GM12892 (cell line): ENCODE data around the gene RPP25L.

Experiments used
- POLR2A ChIP-seq: IDR thresholded peaks from 2 replicates; pipeline ENCODE4 v1.6.1; 2011; ENCODE audit warnings: low read depth, low read length, control low read depth
- POLR2AphosphoS5 ChIP-seq: IDR thresholded peaks from 2 replicates; pipeline ENCODE4 v1.6.1; 2011; ENCODE audit warnings: low read depth, low read length, control low read depth

- TF ChIP-seq POLR2AphosphoS5 (no peak), POLR2A (no peak)
These were observed 41.5 kb downstream of the RPP25L start for GRCh38 chr9:34570376-34570775.
